Measurements from ENCODE around the gene GPX4.

Gene GPX4, protein sequence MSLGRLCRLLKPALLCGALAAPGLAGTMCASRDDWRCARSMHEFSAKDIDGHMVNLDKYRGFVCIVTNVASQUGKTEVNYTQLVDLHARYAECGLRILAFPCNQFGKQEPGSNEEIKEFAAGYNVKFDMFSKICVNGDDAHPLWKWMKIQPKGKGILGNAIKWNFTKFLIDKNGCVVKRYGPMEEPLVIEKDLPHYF

DNA sequence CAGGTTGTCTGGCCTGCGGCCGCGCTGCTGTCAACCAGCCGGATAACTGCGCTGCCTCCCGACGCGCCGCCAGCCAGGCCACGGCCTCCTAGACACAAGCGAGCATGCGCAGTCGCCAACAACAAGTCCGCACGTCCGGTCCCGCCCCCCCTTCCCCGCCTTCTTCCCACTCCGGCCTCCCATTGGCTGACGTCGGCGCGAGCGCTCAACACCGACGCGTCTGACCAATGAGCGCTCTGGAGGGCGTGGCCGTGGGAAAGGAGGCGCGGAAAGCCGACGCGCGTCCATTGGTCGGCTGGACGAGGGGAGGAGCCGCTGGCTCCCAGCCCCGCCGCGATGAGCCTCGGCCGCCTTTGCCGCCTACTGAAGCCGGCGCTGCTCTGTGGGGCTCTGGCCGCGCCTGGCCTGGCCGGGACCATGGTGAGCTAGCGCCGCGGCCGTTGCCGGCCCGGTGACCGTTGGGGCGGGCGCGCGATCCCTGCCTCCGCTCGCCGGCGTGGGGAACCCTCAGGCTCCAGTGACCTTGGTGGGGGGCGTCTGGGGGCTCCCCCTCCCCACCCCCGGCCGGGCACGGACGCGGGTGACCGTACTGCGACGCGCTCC lies at the start of gene GPX4:
TSS of gene GPX4 (plus strand) at position 287 of the 603 bp plus-strand sequence. CDS start at position 337, 50 bp downstream.
- peak; percentile 99 for DNase-seq

DNA sequence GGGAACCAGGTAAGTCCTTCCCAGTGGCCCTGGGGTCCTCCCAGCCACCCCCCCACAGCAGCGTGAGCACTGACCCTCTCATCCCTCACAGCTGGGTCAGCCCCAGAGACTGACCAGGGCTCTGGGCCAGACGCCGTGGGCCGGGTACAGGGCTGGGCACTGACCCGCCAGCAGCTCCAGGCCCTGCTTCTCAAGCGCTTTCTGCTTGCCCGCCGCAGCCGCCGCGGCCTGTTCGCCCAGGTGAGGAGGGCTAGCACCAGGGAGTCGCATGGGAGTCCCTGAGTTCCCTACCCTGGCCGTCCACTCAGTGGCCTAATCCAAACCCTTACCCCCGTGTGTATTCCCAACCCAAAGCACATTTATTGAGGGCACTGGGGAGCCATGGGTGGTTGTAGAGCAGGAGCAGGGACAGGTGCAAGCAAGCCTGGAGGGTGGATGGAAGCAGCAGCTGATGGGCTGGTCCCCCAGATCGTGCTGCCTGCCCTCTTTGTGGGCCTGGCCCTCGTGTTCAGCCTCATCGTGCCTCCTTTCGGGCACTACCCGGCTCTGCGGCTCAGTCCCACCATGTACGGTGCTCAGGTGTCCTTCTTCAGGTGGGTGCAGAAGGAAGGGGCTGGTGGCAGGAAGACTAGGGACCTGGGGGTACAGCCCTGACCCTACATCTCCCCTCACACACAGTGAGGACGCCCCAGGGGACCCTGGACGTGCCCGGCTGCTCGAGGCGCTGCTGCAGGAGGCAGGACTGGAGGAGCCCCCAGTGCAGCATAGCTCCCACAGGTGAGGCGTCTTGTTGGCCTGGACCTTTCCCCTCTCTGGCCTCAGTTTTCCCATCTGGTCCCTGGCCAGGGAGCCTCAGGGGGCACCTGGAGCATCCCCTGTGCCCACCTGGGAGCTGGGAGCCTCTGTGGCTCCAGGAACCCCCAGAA lies 49.4 kb upstream of the GPX4 start:
- DNase-seq = no peak

DNA sequence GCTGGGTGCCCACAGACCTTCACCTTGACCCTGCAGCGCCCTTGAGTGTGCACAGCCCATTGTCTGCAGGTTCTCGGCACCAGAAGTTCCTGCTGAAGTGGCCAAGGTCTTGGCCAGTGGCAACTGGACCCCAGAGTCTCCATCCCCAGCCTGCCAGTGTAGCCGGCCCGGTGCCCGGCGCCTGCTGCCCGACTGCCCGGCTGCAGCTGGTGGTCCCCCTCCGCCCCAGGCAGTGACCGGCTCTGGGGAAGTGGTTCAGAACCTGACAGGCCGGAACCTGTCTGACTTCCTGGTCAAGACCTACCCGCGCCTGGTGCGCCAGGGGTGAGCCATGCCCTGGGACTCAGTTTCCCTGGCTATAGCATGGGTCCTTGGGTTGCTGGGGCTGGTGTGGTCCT lies 48.8 kb upstream of the GPX4 start:
- DNase-seq = no peak

DNA sequence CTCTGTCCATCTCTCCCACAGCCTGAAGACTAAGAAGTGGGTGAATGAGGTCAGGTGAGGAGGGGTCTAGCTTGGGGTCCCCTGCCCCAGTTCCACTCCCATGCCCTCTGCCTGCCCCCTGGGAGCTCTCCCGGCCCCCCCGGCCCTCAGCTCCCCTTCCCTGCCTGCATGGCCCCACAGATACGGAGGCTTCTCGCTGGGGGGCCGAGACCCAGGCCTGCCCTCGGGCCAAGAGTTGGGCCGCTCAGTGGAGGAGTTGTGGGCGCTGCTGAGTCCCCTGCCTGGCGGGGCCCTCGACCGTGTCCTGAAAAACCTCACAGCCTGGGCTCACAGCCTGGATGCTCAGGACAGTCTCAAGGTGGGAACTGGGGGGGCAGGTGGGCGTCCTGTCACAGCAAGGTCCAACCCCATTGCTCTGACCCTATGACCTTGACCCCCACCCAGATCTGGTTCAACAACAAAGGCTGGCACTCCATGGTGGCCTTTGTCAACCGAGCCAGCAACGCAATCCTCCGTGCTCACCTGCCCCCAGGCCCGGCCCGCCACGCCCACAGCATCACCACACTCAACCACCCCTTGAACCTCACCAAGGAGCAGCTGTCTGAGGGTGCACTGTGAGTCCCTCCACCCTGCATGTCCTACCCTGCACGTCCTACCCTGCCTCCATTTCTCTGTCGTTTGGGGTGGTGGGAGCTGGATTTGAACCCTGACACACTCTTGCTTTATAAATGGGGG lies 47.7 kb upstream of the GPX4 start:
- no peak for DNase-seq

DNA sequence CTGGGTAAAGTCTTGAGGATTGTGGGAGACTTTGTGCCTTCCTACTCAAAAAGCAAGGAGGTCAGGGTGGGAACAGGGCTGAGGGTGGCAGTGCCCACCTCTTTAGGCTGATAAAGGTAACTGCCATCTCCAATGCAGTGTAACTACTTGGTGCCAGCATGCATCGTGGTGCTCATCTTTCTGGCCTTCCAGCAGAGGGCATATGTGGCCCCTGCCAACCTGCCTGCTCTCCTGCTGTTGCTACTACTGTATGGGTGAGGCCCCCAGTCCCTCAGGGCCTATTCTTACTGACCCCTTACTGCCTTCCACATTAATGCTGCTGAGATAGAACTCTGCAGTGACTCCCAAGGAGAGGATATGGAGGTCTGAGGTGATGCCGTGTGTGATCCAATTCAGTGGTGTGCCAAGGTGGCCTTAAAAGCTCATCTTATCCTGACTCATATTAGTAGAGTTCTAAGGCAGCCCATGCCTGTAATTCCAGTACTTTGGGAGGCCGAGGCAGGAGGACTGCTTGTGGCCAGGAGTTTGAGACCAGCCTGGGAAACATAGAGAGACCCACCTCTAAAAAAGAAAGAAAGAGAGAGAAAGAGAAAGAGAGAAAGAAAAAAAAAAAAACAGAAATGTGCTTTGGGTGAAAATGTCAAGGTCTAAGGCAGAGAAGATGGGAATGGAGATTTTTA lies 46.5 kb upstream of the GPX4 start:
- no peak for DNase-seq

DNA sequence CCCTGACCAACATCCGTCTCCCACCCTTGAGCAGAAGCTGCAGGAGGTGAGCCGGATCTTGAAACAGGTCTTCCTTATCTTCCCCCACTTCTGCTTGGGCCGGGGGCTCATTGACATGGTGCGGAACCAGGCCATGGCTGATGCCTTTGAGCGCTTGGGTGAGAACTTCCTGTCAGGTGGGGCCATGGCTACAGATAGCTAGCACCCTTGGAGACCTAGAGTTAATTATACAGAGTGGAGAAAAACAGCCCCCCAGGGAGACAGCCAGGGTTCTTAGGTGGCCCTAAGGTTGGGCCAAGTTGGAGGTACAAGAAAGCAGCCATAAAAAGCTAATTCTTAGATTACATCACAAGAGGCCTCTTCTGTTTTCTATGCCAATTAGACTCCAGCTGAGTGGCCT lies 45.7 kb upstream of the GPX4 start:
- no peak for DNase-seq

DNA sequence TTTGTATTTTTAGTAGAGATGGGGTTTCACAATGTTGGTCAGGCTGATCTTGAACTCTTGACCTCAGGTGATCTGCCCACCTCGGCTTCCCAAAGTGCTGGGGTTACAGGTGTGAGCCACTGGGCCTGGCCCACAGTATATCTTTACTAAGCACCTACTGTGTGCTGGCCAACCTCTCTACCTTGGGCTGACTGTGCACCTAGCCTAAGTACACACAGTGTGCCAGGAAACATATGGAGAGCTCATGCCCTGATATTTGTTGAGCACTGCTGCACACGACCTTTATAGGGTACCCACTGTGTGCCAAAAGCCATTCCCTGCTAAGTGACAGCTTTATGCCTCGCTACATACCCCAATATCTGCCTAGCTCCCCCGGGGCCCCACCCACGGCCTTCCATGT lies 43.1 kb upstream of the GPX4 start:
- no peak for DNase-seq

DNA sequence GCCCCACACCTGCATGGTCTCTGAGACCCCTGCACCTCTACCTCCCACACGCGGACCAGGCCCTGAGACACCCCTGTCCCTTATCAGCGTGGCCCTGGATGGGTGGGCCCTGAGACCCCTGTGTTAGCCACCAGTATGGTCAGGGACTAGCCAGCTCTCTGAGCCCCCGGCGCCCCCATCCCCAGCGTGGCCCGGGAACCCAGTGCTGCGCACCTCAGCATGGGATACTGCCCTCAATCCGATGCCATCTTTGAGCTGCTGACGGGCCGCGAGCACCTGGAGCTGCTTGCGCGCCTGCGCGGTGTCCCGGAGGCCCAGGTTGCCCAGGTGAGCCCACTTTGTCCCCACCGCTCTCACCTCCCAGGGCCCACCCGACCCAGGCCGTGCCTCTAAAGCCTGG lies 41.8 kb upstream of the GPX4 start:
- no peak for DNase-seq

DNA sequence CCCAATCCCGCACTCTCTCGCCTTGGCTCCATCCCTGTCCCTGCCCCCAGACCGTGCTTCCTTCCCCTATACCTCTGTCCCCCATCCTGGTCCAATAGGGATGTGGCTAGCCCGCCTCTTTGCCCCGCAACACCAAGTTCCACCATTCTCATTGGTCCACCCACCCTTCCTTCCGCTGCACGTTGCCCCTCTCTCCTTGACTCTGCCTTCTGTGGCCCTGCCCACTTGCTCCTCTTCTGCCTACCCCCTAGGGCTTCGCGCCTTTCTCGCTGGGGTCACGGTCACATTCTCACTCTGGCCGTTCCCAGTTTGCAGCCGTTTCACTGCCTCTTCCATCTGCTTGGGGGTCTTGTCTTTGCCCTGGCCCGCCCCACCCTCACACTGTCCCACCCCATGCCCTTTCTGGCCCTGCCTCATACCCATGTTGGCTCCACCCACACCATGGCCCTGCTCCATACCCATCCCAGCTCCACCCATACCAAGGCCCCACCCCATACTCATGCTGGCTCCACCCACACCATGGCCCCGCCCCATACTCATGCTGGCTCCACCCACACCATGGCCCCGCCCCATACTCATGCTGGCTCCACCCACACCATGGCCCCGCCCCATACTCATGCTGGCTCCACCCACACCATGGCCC lies 41.3 kb upstream of the GPX4 start:
- no peak for DNase-seq

DNA sequence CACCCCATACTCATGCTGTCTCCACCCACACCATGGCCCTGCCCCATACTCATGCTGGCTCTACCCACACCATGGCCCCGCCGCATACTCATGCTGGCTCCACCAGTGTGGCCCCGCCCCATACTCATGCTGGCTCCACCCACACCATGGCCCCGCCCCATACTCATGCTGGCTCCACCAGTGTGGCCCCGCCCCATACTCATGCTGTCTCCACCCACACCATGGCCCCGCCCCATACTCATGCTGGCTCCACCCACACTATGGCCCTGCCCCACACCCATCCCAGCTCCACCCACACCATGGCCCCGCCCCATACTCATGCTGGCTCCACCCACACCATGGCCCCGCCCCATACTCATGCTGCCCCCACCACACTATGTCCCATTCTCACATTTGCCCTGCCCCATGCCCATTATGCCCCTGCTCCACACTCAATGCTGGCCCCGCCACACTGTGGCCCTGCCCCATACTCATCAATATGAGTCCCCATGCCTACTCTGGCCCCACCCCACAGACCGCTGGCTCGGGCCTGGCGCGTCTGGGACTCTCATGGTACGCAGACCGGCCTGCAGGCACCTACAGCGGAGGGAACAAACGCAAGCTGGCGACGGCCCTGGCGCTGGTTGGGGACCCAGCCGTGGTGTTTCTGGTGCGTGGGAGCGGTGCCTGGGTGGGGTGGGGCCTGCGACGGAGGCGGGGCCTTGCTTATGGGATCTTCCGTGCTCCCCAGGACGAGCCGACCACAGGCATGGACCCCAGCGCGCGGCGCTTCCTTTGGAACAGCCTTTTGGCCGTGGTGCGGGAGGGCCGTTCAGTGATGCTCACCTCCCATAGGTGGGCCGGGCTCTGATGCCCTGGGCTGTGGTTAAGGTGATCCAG lies 40.5 kb upstream of the GPX4 start:
- DNase-seq = peak; percentile 11

DNA sequence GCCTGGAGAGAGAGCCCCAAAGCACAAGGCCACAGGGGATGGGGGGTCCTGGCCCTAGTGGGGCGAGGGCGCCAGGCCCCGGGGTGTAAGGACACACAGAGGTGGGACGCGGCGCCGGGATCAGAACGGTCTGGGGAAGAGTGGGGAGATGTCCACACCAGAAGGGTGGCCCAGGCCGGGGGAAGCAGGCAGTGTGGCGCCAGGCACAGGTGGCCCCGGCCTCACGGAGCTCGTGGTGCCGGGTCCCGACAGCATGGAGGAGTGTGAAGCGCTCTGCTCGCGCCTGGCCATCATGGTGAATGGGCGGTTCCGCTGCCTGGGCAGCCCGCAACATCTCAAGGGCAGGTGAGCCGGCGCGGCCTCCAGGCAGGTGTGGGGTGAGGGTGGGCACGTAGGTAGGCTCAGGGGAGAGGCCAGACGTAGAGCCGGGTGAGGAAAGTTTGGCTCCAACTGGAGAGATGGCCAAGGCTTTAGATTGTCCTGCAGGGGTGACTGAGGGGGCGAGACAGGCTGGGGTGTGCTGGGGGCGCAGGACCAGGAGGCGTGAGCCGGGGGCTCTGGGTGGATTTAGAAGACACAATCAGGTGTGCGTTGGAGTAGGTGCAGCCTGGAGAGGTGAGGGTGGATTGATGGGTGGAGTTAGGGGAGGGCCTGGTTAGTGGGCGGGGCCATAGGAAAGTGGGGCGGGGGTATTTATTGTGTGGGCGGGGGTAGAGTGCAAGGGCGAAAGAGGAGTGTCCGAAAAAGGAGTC lies 39.7 kb upstream of the GPX4 start:
- peak; percentile 9 for DNase-seq

DNA sequence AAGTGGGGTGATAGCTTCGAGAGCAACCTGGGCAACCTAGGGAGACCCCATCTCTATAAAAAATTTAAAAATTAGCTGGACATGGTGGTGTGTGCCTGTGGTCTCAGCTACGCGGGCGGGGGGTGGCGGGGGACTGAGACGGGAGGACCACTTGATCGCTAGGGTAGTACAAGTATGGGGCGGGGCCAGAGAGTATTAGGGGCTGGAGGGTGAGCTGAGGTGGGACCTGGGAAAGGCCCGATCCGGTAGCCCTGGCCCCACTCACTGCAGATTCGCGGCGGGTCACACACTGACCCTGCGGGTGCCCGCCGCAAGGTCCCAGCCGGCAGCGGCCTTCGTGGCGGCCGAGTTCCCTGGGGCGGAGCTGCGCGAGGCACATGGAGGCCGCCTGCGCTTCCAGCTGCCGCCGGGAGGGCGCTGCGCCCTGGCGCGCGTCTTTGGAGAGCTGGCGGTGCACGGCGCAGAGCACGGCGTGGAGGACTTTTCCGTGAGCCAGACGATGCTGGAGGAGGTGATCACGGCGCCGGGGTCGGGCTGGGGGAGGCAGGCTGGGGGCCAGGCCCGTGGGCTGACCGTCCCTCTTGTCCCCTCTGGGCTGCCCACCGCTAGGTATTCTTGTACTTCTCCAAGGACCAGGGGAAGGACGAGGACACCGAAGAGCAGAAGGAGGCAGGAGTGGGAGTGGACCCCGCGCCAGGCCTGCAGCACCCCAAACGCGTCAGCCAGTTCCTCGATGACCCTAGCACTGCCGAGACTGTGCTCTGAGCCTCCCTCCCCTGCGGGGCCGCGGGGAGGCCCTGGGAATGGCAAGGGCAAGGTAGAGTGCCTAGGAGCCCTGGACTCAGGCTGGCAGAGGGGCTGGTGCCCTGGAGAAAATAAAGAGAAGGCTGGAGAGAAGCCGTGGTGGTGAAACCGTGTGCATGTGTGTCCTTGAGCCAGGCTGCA lies 38.9 kb upstream of the GPX4 start:
- no peak for DNase-seq

DNA sequence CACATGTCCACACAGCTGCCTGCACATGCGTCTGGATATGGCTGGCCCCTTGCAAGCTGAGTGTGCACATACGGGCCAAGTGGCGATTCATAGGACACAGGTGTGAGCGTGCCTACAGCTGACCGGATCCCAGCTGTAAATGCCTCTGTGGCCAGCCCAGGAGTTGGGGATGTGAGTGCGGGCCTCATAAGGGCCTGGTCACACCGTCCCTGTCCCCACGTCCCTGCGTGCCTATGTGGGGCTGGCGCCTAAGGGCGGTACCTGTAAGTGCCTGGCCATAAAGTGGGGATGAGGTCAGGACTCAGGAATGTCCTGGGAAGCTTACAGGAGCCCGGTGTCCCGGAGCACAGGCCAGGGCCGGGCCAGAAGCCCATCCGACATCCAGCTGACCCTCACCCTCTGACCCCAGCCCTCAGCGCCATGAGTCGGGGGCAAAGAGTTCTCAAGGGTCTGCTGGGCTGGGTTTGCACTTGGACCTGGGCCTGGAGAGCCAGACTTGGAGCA lies 38.1 kb upstream of the GPX4 start:
- no peak for DNase-seq

DNA sequence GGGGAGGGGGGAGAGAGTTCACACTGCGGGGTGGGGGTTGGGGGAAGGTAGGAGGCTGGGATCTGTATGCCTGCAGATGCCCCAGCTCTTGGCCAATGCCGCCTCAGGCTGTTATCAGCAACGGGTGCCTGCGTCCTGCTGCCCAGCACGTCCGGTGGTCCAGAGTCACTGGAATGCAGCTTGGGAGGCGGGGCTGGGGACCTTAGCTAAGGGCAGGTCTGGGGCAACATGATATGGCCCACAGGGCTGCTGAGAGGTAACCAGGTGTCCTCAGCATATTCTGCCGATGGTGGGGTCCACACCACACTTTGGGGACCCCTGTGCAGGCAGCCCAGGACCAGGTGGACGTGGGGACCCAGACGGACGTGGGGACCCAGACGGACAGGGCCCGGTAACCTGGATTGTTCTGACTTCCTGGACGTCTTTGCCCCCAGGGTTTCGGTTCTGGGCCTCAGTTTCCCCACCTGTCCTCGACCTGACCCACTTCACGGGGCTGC lies 37.5 kb upstream of the GPX4 start:
- no peak for DNase-seq

DNA sequence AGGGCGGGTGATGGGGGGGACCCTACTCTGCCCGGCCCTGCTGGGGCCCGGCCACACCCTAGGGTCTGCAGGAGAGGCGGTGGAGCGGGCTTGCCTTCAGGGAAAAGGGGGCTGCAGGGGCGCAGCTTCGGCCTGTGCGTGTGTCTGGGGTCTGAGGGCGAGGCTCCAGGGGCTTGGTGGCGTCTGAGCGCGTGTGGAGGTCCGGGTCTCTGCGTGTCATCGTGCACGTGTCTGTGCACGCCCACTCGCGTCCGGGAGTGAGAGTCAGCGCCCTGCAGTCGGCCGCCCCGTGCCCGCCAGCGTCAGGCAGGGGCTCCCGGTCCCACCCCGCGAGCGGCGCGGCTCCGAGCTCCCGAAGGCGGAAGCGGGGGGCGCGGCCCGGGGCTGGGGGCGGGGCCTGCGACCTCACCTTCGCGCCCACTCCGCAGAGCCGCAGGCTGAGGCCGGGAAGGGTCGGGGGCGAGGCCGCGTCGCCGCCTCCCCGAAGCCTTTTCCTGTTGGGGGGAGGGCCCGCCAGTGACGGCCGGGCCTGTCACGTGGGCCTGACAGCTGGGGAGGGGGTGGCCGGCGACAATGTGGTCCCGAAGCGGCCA lies 37.0 kb upstream of the GPX4 start, which contains the start of gene ARHGAP45:
TSS of gene ARHGAP45 (plus strand) at position 420 of the 593 bp plus-strand sequence. CDS start 239 bp downstream, outside the sequence.
- DNase-seq = no peak

DNA sequence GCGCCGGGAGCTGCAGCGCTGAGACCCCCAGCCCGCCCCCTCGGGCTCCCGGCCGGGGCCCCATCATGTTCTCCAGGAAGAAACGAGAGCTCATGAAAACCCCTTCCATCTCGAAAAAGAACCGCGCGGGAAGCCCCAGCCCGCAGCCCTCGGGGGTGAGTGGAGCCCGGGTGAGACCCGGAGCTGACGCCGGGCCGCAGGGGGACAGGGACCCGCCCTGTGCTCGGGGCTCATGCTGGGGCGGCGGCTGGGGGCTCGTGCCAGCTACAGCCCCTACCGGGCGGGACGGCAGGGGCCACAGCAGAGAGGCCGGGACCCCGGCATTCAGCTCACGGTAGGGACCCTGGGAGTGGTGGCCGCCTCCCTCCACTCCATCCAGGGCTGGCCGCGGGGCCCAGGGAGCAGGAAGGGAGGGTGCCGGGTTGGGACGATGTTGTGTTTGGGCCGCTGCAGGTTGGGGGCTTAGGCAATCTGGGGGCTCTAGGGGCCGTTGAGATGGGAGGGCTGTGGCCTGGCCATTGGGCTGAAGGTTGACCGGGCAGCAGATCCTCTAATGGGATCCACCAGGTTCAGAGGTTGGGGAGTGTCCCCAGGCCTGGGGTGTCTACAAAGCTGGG lies 36.3 kb upstream of the GPX4 start:
- no peak for DNase-seq

Measured in NCI-H1436 (cell line).